HUDEP-2 (cell line): ENCODE measurements around the gene FBXO46.
"Not testable (repeated sequence)": the region's sequence is repeated elsewhere in the genome, so short reads cannot be mapped to it uniquely, and the experiment has no call there.

Source experiments
- DNase-seq, 76 experiments: peaks; one replicate each; lab custom pipeline; 2025; ENCODE audit not compliant: unreplicated experiment in 76 of 76; lab: John Stamatoyannopoulos, UW

Gene FBXO46

GRCh38 chr19:45729800-45730290 lies 851 bp downstream of the FBXO46 start:
- peak in 1 of 76 experiments; percentile 21 for DNase-seq

- DNase-seq: not testable (repeated sequence)
Measured at GRCh38 chr19:45728683-45729082, 2.0 kb downstream of the FBXO46 start.

- DNase-seq: not testable (repeated sequence)
Measured at GRCh38 chr19:45720065-45720464, 10.6 kb downstream of the FBXO46 start.

GRCh38 chr19:45717983-45718650 lies 12.6 kb downstream of the FBXO46 start:
- no peak for DNase-seq

- peak; percentile 61 to 100 (median 99) for DNase-seq
Measured at GRCh38 chr19:45717131-45717982, 13.3 kb downstream of the FBXO46 start.

- peak in 4 of 76 experiments; percentile 29 to 55 (median 42) for DNase-seq
Measured at GRCh38 chr19:45716359-45717130, 14.2 kb downstream of the FBXO46 start.

- no peak for DNase-seq
Measured at GRCh38 chr19:45715139-45715538, 15.6 kb downstream of the FBXO46 start.

GRCh38 chr19:45713141-45713540 lies 17.6 kb downstream of the FBXO46 start:
- no peak for DNase-seq

- DNase-seq: no peak
Measured at GRCh38 chr19:45712699-45713067, 18.0 kb downstream of the FBXO46 start.

GRCh38 chr19:45711851-45712698 lies 18.6 kb downstream of the FBXO46 start:
- no peak for DNase-seq

- no peak for DNase-seq
Measured at GRCh38 chr19:45710356-45711130, 20.2 kb downstream of the FBXO46 start.

- no peak for DNase-seq
Measured at GRCh38 chr19:45705710-45706415, 24.8 kb downstream of the FBXO46 start.

GRCh38 chr19:45705115-45705514 lies 25.6 kb downstream of the FBXO46 start:
- DNase-seq: no peak

GRCh38 chr19:45701676-45702075 lies 29.0 kb downstream of the FBXO46 start:
- DNase-seq: no peak

- DNase-seq: peak in 68 of 76 experiments; percentile 8 to 89 (median 64)
Measured at GRCh38 chr19:45693106-45693788, 37.4 kb downstream of the FBXO46 start.

GRCh38 chr19:45692187-45693105 lies 38.2 kb downstream of the FBXO46 start, which contains the start of gene QPCTL:
Gene QPCTL (plus strand): TSS chr19:45692666. CDS start chr19:45692704, 38 bp downstream.
- DNase-seq: peak; percentile 88 to 100 (median 100)
